Pancreas (tissue), 10 donors: ENCODE data around the gene TUBGCP3. TPM values are rescaled to one million over a fixed set of nuclear protein-coding genes. Genes with fewer than 3 reads are reported as not detected.
A peak's percentile ranks its signal among the peaks of the same experiment; 100 is the strongest.

Experiments
- ATAC-seq, 4 donors: fragments of 200-7000 bp; cut with Tn5 transposase; one replicate each; pipeline versions ENCODE4 v1.8.0 to v1.9.1; 2020; ENCODE audit warnings: mild to moderate bottlenecking in 4 of 4, moderate library complexity in 4 of 4
- DNase-seq, 6 donors: peaks; one replicate each; pipeline ENCODE4 v3.0.0-alpha.2; 2020
- FAIRE-seq: peaks from 2 replicates; lab custom pipeline; 2012; peaks lifted over from hg19 to GRCh38; lab: Jason Lieb, UNC
- H3K27ac ChIP-seq, 4 donors: fragments of 200-600 bp; sonication (generic); 1 replicate in 3 of 4; 2 replicates in 1 of 4; pipeline versions ENCODE4 v1.5.0 to v1.8.0; 2020
- H3K27me3 ChIP-seq, 4 donors: fragments of 200-600 bp; one replicate each; pipeline ENCODE4 v1.8.0; 2021
- H3K36me3 ChIP-seq, 3 donors: fragments of 200-600 bp; sonication (generic) in 1 of 3; one replicate each; pipeline versions ENCODE4 v1.5.0 to v1.8.0; 2020 to 2021
- H3K4me1 ChIP-seq, 3 donors: fragments of 200-600 bp; one replicate each; pipeline ENCODE4 v1.8.0; 2021
- H3K4me3 ChIP-seq, 4 donors: fragments of 200-600 bp; sonication (generic) in 2 of 4; one replicate each; pipeline versions ENCODE4 v1.5.0 to v1.8.0; 2020 to 2021
- H3K9me3 ChIP-seq, 4 donors: fragments of 200-600 bp; one replicate each; pipeline ENCODE4 v1.8.0; 2021
- CTCF ChIP-seq, 4 donors: fragments of 200-600 bp; sonication (generic) in 3 of 4; IDR thresholded peaks; one replicate each; pipeline versions ENCODE4 v1.5.0 to v1.8.0; 2021; ENCODE audit warnings: antibody characterized with exemption in 4 of 4
- WGBS, 2 donors: extraction: QIAGEN DNeasy Blood & Tissue Kit; methylation state at CpG; one replicate each; pipeline ENCODE4 v1.1.7; 2013; 5-methylcytosine and 5-hydroxymethylcytosine counted together
- intact Hi-C, 3 donors: fragments of 100-400 bp; cut with DNase I; formaldehyde crosslinking; loops; one replicate each; pipeline versions ENCODE4 v1.11.1 to v1.14.2; 2022
- polyA plus RNA-seq, 2 donors: library from polyadenylated mRNA; stranded (reverse); fragments of 200-250 nt; gene quantifications; one replicate each; pipeline ENCODE4 v1.2.3, GENCODE V29; 2013
- total RNA-seq, 6 donors: library from RNA; stranded (reverse); fragmentation: NEBNext Ultra II Directional in 4 of 6; extraction: Animal tissue kit (Norgen Biotek cat#: 25700) in 4 of 6; gene quantifications; one replicate each; pipeline versions ENCODE4 v1.2.1 to v1.2.4, GENCODE V29; 2021 to 2023
- donor health status: healthy with polysubstance abuse.
- donor health status: DM: no; HTN: no; CAD: no; lungs with moderate emphysema.
- donor health status: DM: no; HTN: no; CAD: no.
- donor health status: control.
- donor health status: control.
- donor health status: Bipolar disorder and iron deficiency.
- donor health status: DM: yes; HTN: yes; CAD: no.
- donor health status: DM: no; HTN: no; CAD: no.
- donor health status: DM: no; HTN: no; CAD: no.
- donor health status: DM: yes; HTN: yes; CAD: no.

Gene TUBGCP3
- total and polyA plus RNA-seq, 8 donors = 6.3 to 20.2 (median 12.6) TPM

GRCh38 chr13:112588490-112589297 lies 741 bp upstream of the TUBGCP3 start:
- Histone ChIP-seq H3K4me1 (peaks cover 7 to 14% (median 8%) of the 10 kb centered on the region in 3 donors), H3K9me3 (no peaks in the 10 kb centered on the region), H3K36me3 (no peaks in the 10 kb centered on the region), H3K27me3 (no peaks in the 10 kb centered on the region), H3K27ac (peak overlapping the region; percentile 88 to 97 (median 96)), H3K4me3 (peak overlapping the region; percentile 83 to 99 (median 94))
- TF ChIP-seq CTCF (IDR thresholded peaks at IDR 0.05) = no peak
- peak; percentile 39 to 55 (median 50) for ATAC-seq
- 28 to 31% methylated on average over 33 of the region's 33 CpGs for WGBS, 2 donors
- intact Hi-C loops = no loop called here
- peak in 3 of 6 donors; percentile 38 to 53 (median 41) for DNase-seq
- FAIRE-seq = no peak

- Histone ChIP-seq H3K9me3 (no peaks in the 10 kb centered on the region), H3K36me3 (no peaks in the 10 kb centered on the region), H3K27me3 (no peaks in the 10 kb centered on the region), H3K27ac (peak overlapping the region; percentile 88 to 97 (median 96)), H3K4me3 (peak overlapping the region; percentile 83 to 99 (median 94)), H3K4me1 (peaks cover 7 to 13% (median 8%) of the 10 kb centered on the region in 3 donors)
- intact Hi-C loops = no loop called here
- FAIRE-seq (no peak), DNase-seq (peak; percentile 77 to 89 (median 86)), ATAC-seq (peak; percentile 79 to 92 (median 82))
- 1% methylated on average over 42 of the region's 42 CpGs for WGBS, 2 donors
- TF ChIP-seq CTCF (IDR thresholded peaks at IDR 0.05) = no peak
Observed at GRCh38 chr13:112587212-112587763, 665 bp downstream of the TUBGCP3 start.

DNA sequence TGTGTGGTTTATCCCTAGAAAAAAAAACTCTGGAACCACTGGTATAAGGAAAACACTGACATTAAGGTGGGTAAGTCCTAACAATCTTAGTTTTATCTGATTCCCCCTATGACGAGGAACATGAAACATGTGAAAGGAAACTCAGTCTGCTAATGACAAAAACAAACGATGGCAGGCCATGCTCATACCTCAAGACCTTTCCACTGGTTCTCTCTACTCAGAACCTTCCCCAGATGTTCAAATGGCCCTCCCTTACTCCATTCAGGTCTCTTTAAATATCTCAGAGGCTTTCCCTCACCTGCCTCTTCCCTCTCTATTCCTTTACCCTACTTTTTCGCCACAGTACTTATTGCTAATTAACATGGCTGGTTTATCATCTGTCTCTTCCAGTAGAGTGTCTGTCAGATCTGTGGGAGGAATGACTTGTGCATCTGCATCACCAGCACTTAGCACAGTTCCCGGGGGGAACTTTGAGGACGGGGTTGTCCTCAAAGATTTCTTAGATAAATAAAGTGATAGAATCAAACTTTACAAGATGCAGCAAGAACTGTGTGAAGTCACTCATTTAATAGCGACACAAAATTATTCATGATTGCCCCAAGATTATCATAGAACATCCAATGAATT lies 1.5 kb downstream of the TUBGCP3 start:
- Histone ChIP-seq H3K27me3 (no peaks in the 10 kb centered on the region), H3K4me3 (peak overlapping the region in 2 of 4 donors; percentile 90 to 99), H3K9me3 (no peaks in the 10 kb centered on the region), H3K27ac (peak overlapping the region; percentile 88 to 97 (median 96)), H3K4me1 (peaks cover 7 to 13% (median 8%) of the 10 kb centered on the region in 3 donors), H3K36me3 (no peaks in the 10 kb centered on the region)
- no peak for DNase-seq
- ATAC-seq = no peak
- no peak for TF ChIP-seq CTCF (IDR thresholded peaks at IDR 0.05)
- 68 to 70% methylated on average over 6 of the region's 6 CpGs for WGBS, 2 donors
- intact Hi-C loops = no loop called here
- no peak for FAIRE-seq

- intact Hi-C loops = no loop called here
- Histone ChIP-seq H3K27me3 (no peaks in the 10 kb centered on the region), H3K4me1 (peaks cover 5 to 9% (median 7%) of the 10 kb centered on the region in 3 donors), H3K4me3 (no peak overlapping the region), H3K9me3 (no peaks in the 10 kb centered on the region), H3K36me3 (no peaks in the 10 kb centered on the region), H3K27ac (peak overlapping the region in 2 of 4 donors; percentile 1 to 35)
- no peak for TF ChIP-seq CTCF (IDR thresholded peaks at IDR 0.05)
- ATAC-seq (no peak), DNase-seq (peak in 1 of 6 donors; percentile 41), FAIRE-seq (no peak)
- WGBS, 2 donors = 85 to 88% methylated on average over 11 of the region's 11 CpGs
Observed at GRCh38 chr13:112583592-112584277, 4.2 kb downstream of the TUBGCP3 start.
